ENCODE measurements around the gene ZBTB40. TPM values are rescaled to one million over a fixed set of nuclear protein-coding genes. Genes with fewer than 3 reads are reported as not detected.

The ZBTB40 gene
- total RNA-seq, 6 experiments from 2014 or later = 6.2 to 7.6 (median 7.0) TPM

GRCh38 chr1:22520871-22521270 is 69.2 kb downstream of the ZBTB40 start:
- Histone ChIP-seq H3K27ac (no peak overlapping the region), H3K4me1 (no peaks in the 10 kb centered on the region), H3K27me3 (no peaks in the 10 kb centered on the region), H3K4me3 (no peak overlapping the region), H3K36me3 (peaks cover 0 to 92% (median 34%) of the 10 kb centered on the region in 4 donors), H3K9me3 (no peaks in the 10 kb centered on the region)
- DNase-seq (no peak), ATAC-seq (no peak)
- 95% methylated on average over 6 of the region's 9 CpGs for WGBS (ENCODE audit: insufficient coverage, low coverage, low lambda C conversion rate, missing lambda C conversion rate)
- TF ChIP-seq CTCF (IDR thresholded peaks at IDR 0.05) (no peak), POLR2A (IDR thresholded peaks at IDR 0.05) (no peak)
- intact Hi-C loops (cut with DNase I) = no loop called here

- Histone ChIP-seq H3K4me1 (no peaks in the 10 kb centered on the region), H3K9me3 (no peaks in the 10 kb centered on the region), H3K27ac (no peak overlapping the region), H3K4me3 (no peak overlapping the region), H3K36me3 (peaks cover 0 to 95% (median 31%) of the 10 kb centered on the region in 4 donors), H3K27me3 (no peaks in the 10 kb centered on the region)
- intact Hi-C loops (cut with DNase I) = no loop called here
- ATAC-seq (no peak), DNase-seq (no peak)
- WGBS (ENCODE audit: insufficient coverage, low coverage, low lambda C conversion rate, missing lambda C conversion rate) = no CpG with 5 or more reads among the region's 4 CpGs
- TF ChIP-seq POLR2A (IDR thresholded peaks at IDR 0.05) = no peak
- no peak for TF ChIP-seq CTCF (IDR thresholded peaks at IDR 0.05)
Observed at GRCh38 chr1:22521692-22522091, 70.0 kb downstream of the ZBTB40 start.

GRCh38 chr1:22522221-22522743 is 70.6 kb downstream of the ZBTB40 start:
- DNase-seq = no peak

GRCh38 chr1:22524481-22524880 is 72.8 kb downstream of the ZBTB40 start:
- Histone ChIP-seq H3K4me1 (no peaks in the 10 kb centered on the region), H3K27me3 (no peaks in the 10 kb centered on the region), H3K27ac (no peak overlapping the region), H3K4me3 (no peak overlapping the region), H3K36me3 (peaks cover 0 to 78% (median 25%) of the 10 kb centered on the region in 4 donors), H3K9me3 (no peaks in the 10 kb centered on the region)
- intact Hi-C loops (cut with DNase I) = no loop called here
- no CpG with 5 or more reads among the region's 5 CpGs for WGBS (ENCODE audit: insufficient coverage, low coverage, low lambda C conversion rate, missing lambda C conversion rate)
- DNase-seq (no peak), ATAC-seq (no peak)
- TF ChIP-seq POLR2A (IDR thresholded peaks at IDR 0.05) (no peak), CTCF (IDR thresholded peaks at IDR 0.05) (no peak)

More at GRCh38 chr1:22522221-22522743, 70.6 kb downstream of the ZBTB40 start:
- Histone ChIP-seq H3K4me3 (no peak overlapping the region), H3K4me1 (no peaks in the 10 kb centered on the region), H3K27ac (no peak overlapping the region), H3K9me3 (no peaks in the 10 kb centered on the region), H3K36me3 (peaks cover 0 to 95% (median 31%) of the 10 kb centered on the region in 4 donors), H3K27me3 (no peaks in the 10 kb centered on the region)
- 93% methylated on average over 6 of the region's 7 CpGs for WGBS (ENCODE audit: insufficient coverage, low coverage, low lambda C conversion rate, missing lambda C conversion rate)
- ATAC-seq = no peak
- TF ChIP-seq POLR2A (IDR thresholded peaks at IDR 0.05) = no peak
- no peak for TF ChIP-seq CTCF (IDR thresholded peaks at IDR 0.05)
- intact Hi-C loops (cut with DNase I) = no loop called here
